Ishikawa (cell line): ENCODE results near the gene FAM163B.

Source experiments
- CEBPB ChIP-seq: IDR thresholded peaks from 2 replicates; pipeline ENCODE4 v1.6.1; 2012
- CREB1 ChIP-seq: IDR thresholded peaks from 2 replicates; pipeline ENCODE4 v1.6.1; 2012; ENCODE audit warnings: low read depth
- EGR1 ChIP-seq: IDR thresholded peaks from 2 replicates; pipeline ENCODE4 v1.6.1; 2012
- EP300 ChIP-seq: IDR thresholded peaks from 2 replicates; pipeline ENCODE4 v1.6.1; 2012; ENCODE audit warnings: borderline replicate concordance
- FOXM1 ChIP-seq: IDR thresholded peaks from 2 replicates; pipeline ENCODE4 v1.6.1; 2012; ENCODE audit warnings: low read depth, borderline replicate concordance
- MAX ChIP-seq: IDR thresholded peaks from 2 replicates; pipeline ENCODE4 v1.6.1; 2012
- NFIC ChIP-seq: IDR thresholded peaks from 2 replicates; pipeline ENCODE4 v1.6.1; 2012
- RAD21 ChIP-seq: IDR thresholded peaks from 2 replicates; pipeline ENCODE4 v1.6.1; 2012; ENCODE audit warnings: low read depth
- REST ChIP-seq: IDR thresholded peaks from 2 replicates; pipeline ENCODE4 v1.6.1; 2012; ENCODE audit warnings: low read depth, mild to moderate bottlenecking
- TAF1 ChIP-seq: IDR thresholded peaks from 2 replicates; pipeline ENCODE4 v1.6.1; 2012; ENCODE audit warnings: low read depth, mild to moderate bottlenecking
- TCF12 ChIP-seq: IDR thresholded peaks from 2 replicates; pipeline ENCODE4 v1.6.1; 2012; ENCODE audit warnings: low read depth
- TEAD4 ChIP-seq: IDR thresholded peaks from 2 replicates; pipeline ENCODE4 v1.6.1; 2012
- USF1 ChIP-seq: IDR thresholded peaks from 2 replicates; pipeline ENCODE4 v1.6.1; 2012
- YY1 ChIP-seq: IDR thresholded peaks from 2 replicates; pipeline ENCODE4 v1.6.1; 2012; ENCODE audit warnings: low read depth
- ZBTB7A ChIP-seq: IDR thresholded peaks from 2 replicates; pipeline ENCODE4 v1.6.1; 2012; ENCODE audit warnings: low read depth

Gene FAM163B

GRCh38 chr9:133531293-133531692 is 77.9 kb downstream of the FAM163B start:
- TF ChIP-seq RAD21: no peak
- TF ChIP-seq USF1: no peak
- no peak for TF ChIP-seq EGR1
- TF ChIP-seq TAF1: no peak
- no peak for TF ChIP-seq MAX
- TF ChIP-seq REST: no peak
- no peak for TF ChIP-seq ZBTB7A
- no peak for TF ChIP-seq CREB1
- TF ChIP-seq FOXM1: no peak
- no peak for TF ChIP-seq CEBPB
- no peak for TF ChIP-seq YY1
- TF ChIP-seq TCF12: no peak
- TF ChIP-seq TEAD4: no peak
- TF ChIP-seq EP300: no peak
- TF ChIP-seq NFIC: no peak

- no peak for TF ChIP-seq EP300
Observed at GRCh38 chr9:133529874-133530273, 79.3 kb downstream of the FAM163B start.

GRCh38 chr9:133529457-133529856 is 79.7 kb downstream of the FAM163B start:
- no peak for TF ChIP-seq CEBPB
- TF ChIP-seq USF1: no peak
- no peak for TF ChIP-seq NFIC
- no peak for TF ChIP-seq TEAD4
- no peak for TF ChIP-seq EGR1
- no peak for TF ChIP-seq EP300
- TF ChIP-seq FOXM1: no peak
- TF ChIP-seq REST: no peak
- no peak for TF ChIP-seq RAD21
- no peak for TF ChIP-seq CREB1
- no peak for TF ChIP-seq ZBTB7A
- no peak for TF ChIP-seq MAX
- TF ChIP-seq TCF12: no peak
- no peak for TF ChIP-seq TAF1
- no peak for TF ChIP-seq YY1

- TF ChIP-seq RAD21: no peak
- no peak for TF ChIP-seq FOXM1
- TF ChIP-seq REST: no peak
Observed at GRCh38 chr9:133528876-133529241, 80.3 kb downstream of the FAM163B start.

GRCh38 chr9:133528001-133528875 is 81.0 kb downstream of the FAM163B start:
- TF ChIP-seq TEAD4 (0 out of 2 replicates have a peak, but pooled peaks have one; percentile 18), CEBPB (no peak)
